RWPE2 (cell line): Measurements from ENCODE around the gene RPTN.

Experiments
- ATAC-seq: fragments of 200-7000 bp; cut with Tn5 transposase; 3 replicates; pipeline ENCODE4 v1.9.1; 2021; ENCODE audit warnings: low read depth
- DNase-seq: peaks from one replicate; pipeline ENCODE4 v3.0.0-alpha.2; 2020; ENCODE audit warnings: low spot score
- H3K27ac ChIP-seq: fragments of 450-650 bp; 2 replicates; pipeline ENCODE4 v1.5.1; 2017; ENCODE audit warnings: mild to moderate bottlenecking; ENCODE audit not compliant: poor library complexity, severe bottlenecking
- H3K27me3 ChIP-seq: fragments of 250-450 bp; sonication (Bioruptor Pico); 2 replicates; pipeline ENCODE4 v1.5.1; 2021; ENCODE audit warnings: mild to moderate bottlenecking, moderate library complexity; ENCODE audit not compliant: insufficient read depth, poor library complexity, severe bottlenecking
- H3K36me3 ChIP-seq: fragments of 250-450 bp; sonication (Bioruptor Pico); 2 replicates; pipeline ENCODE4 v1.5.1; 2020; ENCODE audit warnings: low read depth, mild to moderate bottlenecking, moderate library complexity
- H3K4me1 ChIP-seq: fragments of 250-450 bp; sonication (Bioruptor Pico); 2 replicates; pipeline ENCODE4 v1.5.1; 2021; ENCODE audit warnings: mild to moderate bottlenecking, moderate library complexity; ENCODE audit not compliant: insufficient read depth, poor library complexity, severe bottlenecking
- H3K4me3 ChIP-seq: fragments of 250-450 bp; sonication (Bioruptor Pico); 2 replicates; pipeline ENCODE4 v1.5.1; 2021; ENCODE audit warnings: mild to moderate bottlenecking, moderate library complexity; ENCODE audit not compliant: severe bottlenecking
- H3K9me3 ChIP-seq: fragments of 250-450 bp; sonication (Bioruptor Pico); 2 replicates; pipeline ENCODE4 v1.5.1; 2021; ENCODE audit warnings: mild to moderate bottlenecking, moderate library complexity; ENCODE audit not compliant: severe bottlenecking
- TF ChIP-seq, protein P1 (sequence below): fragments of 450-650 bp; IDR thresholded peaks from one replicate; pipeline ENCODE4 v1.5.1; 2017; ENCODE audit warnings: mild to moderate bottlenecking, moderate library complexity; ENCODE audit not compliant: poor library complexity, severe bottlenecking

The RPTN gene

DNA sequence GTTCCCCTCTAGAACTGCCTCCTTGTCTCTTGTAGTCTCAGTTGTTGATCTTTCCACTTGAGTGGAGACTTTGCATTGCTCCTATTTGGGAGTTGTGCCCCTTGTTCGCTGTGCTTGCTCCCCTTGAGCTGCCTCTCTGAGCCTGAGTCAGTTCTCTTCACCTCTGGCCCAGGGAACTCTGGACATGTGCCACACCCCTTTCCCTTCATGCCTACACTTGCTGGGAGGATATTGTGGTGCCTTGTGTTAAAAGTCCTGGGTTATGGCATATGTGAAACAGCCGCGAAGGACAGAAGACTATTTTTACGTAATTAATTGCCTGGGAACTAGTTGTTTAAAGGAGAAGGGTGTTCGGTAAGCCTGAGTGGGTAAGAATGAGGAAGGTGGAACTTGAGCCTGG, 32.2 kb upstream of the RPTN start:
- Histone ChIP-seq H3K4me1 (peaks cover 28% of the 10 kb centered on the region), H3K27me3 (no peaks in the 10 kb centered on the region), H3K36me3 (no peaks in the 10 kb centered on the region), H3K9me3 (no peaks in the 10 kb centered on the region), H3K4me3 (no peak overlapping the region), H3K27ac (peak overlapping the region; percentile 54)
- peak; percentile 67 for ATAC-seq
- peak; percentile 73 for DNase-seq
- TF ChIP-seq, protein P1, sequence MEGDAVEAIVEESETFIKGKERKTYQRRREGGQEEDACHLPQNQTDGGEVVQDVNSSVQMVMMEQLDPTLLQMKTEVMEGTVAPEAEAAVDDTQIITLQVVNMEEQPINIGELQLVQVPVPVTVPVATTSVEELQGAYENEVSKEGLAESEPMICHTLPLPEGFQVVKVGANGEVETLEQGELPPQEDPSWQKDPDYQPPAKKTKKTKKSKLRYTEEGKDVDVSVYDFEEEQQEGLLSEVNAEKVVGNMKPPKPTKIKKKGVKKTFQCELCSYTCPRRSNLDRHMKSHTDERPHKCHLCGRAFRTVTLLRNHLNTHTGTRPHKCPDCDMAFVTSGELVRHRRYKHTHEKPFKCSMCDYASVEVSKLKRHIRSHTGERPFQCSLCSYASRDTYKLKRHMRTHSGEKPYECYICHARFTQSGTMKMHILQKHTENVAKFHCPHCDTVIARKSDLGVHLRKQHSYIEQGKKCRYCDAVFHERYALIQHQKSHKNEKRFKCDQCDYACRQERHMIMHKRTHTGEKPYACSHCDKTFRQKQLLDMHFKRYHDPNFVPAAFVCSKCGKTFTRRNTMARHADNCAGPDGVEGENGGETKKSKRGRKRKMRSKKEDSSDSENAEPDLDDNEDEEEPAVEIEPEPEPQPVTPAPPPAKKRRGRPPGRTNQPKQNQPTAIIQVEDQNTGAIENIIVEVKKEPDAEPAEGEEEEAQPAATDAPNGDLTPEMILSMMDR: no peak

DNA sequence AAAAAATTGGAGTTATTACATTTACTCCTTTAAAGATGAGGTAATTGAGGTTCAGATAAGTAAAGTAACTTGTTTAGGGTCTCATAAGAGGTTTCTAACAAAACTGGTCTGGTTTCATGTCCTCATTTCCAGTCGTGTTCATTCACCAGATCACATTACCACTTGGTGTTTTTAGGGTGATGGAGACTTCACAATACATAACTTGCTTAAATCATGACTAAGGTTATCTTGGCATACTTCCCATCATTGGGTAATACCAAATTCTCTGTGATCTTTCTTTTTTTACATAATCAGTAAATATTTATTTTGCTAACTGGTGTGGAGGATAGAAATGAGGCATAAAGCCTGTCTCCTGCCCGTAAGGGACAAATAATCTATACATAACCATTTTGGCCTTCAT, 31.6 kb upstream of the RPTN start:
- DNase-seq: no peak
- no peaks in the 10 kb centered on the region for H3K27me3 ChIP-seq
- no peaks in the 10 kb centered on the region for H3K36me3 ChIP-seq
- no peak overlapping the region for H3K4me3 ChIP-seq
- no peaks in the 10 kb centered on the region for H3K9me3 ChIP-seq
- H3K27ac ChIP-seq: peak overlapping the region; percentile 54
- peaks cover 29% of the 10 kb centered on the region for H3K4me1 ChIP-seq
- peak; percentile 62 for ATAC-seq
- TF ChIP-seq, protein P1: no peak

DNA sequence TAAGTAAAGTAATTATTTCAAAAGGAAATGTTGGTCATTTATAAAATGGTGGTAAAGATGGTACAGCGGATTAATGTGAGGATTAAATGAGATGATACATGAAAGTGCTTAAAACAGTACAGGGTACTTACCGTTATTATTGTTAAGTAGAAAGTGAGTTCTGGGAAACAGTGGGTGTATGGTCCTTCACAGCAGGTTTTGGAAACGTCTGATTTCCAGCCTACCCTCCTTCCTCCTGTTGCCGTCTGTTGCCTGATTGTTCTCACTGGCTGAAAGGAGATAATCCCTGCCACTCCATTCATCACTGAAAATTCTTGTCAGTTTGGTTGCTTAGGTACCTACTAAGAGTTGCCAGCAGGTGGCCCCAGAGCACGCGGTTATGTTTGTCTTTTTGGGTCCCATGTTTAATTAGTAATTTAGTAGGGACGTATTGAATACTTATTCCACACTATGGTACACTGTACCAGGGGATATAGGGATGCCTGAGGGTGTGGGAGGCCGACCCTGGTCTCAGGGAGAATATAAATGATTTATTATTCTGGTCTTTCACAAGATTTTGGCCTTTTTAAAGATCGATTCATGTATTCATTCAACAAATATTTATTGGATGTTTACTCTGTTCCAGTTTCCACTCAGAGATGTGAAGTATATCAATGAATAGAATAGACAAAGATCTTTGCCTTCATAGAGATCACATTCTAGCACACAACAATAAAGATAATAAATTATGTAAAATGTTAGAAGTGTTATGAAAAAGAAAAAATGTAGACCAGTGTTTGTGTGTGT, 30.8 kb upstream of the RPTN start:
- no peak overlapping the region for H3K4me3 ChIP-seq
- peak overlapping the region; percentile 54 for H3K27ac ChIP-seq
- no peaks in the 10 kb centered on the region for H3K27me3 ChIP-seq
- ATAC-seq (peak; percentile 21; the same call in 1 of the 3 replicates), DNase-seq (no peak)
- H3K9me3 ChIP-seq: no peaks in the 10 kb centered on the region
- peaks cover 29% of the 10 kb centered on the region for H3K4me1 ChIP-seq
- TF ChIP-seq, protein P1: peak; percentile 84
- H3K36me3 ChIP-seq: no peaks in the 10 kb centered on the region

DNA sequence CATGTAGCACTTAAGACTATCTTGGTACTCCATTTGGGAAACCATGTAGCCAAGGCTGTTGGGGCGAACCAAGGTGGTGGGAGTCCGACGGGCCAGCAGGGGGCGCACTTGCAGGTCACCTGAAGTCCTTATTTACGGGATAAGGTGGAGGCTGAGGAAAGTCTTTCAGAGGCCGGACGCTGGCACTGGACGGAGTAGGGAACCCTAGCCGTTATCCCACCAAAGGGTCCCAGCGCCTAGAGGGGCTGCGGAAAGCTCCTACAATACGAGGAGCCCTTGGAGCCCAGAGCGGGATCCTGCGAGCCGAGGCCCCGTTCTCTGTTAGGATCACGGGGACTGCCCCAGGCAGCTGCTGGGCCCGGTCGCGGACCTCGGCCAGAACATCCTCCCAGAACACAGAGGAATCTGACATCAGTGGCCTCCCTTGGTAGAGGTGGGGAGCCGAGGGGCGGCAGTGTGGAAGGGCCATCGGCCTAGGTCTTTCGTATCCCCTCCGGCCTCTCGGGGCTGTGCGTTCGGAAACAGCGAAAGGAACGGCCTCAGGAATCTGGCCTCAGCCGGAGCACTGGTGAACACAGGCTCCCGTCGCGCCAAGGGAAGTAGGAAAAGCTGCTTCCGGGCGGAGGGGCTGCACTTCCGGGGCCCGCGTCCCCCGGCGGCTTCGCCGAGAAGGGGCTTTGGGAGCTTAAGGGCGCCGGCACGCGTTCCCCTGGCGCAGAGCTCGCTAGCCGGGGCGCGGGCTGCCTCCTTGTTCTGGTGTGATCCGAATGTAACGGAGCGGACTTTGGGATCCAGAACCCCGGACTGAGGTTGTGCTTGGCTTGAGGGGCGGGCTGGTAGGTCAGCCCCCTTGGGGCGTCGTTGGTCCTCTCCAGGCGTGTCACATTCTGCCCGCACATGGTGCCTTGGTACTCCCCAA, 29.9 kb upstream of the RPTN start:
- TF ChIP-seq, protein P1: peak; percentile 61
- H3K27ac ChIP-seq: no peak overlapping the region
- H3K9me3 ChIP-seq: no peaks in the 10 kb centered on the region
- ATAC-seq: no peak
- H3K4me1 ChIP-seq: peaks cover 30% of the 10 kb centered on the region
- H3K4me3 ChIP-seq: no peak overlapping the region
- no peaks in the 10 kb centered on the region for H3K36me3 ChIP-seq
- no peaks in the 10 kb centered on the region for H3K27me3 ChIP-seq
- no peak for DNase-seq
